Activated CD4-positive, alpha-beta T cell treated with anti-CD3 and anti-CD28 coated beads, Interleukin-2, amount 50 U/mL, for 4 hours (primary cell): Measurements from ENCODE around the gene PRKD2.
"Not testable (repeated sequence)": the region's sequence is repeated elsewhere in the genome, so short reads cannot be mapped to it uniquely, and the experiment has no call there.

Experiments used
- DNase-seq, 2 experiments: peaks; one replicate each; pipeline ENCODE4 v3.0.0-alpha.2; 2020

Gene PRKD2

DNA sequence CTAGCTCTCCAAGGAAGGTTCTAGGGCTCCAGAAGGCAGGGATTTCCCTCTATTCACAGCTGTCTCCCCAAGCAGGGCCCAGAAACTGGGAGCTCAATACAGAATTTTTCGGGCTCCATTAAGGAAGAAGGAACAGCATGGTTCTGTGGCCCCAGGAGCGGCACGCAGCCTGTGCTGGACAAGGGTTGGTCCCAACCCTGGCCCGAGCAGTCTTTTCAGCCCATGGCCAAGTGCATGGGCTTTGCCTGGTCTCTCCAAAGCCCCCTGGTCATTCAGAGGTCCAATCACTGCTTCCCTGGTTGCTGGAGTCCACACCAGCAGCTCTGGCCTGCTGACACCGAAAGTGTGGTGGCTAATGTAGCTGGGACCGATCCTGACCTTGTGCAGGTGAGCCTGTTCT is 6.6 kb upstream of the PRKD2 start:
- DNase-seq, result no peak

DNA sequence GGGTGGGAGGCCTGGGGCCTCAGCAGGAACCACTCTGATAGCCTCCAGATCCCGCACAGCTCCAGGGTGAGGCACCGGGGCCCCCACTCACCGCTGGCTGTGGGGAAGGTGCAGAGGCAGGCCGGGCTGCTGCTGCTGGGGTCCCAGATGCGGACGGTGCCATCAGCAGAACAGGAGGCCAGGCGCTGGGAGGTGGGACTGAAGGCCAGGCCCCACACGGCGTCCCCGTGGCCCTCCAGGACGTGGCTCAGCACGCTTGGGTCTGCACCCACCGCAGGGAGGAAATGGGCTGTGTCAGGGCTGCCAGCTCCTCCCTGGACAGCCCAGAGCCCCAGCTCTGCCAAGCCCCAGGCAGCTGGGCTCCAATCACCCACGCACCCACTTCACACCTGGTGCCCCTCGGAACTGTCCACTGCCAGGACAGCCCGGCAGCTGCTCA is 6.1 kb upstream of the PRKD2 start:
- no peak for DNase-seq

DNA sequence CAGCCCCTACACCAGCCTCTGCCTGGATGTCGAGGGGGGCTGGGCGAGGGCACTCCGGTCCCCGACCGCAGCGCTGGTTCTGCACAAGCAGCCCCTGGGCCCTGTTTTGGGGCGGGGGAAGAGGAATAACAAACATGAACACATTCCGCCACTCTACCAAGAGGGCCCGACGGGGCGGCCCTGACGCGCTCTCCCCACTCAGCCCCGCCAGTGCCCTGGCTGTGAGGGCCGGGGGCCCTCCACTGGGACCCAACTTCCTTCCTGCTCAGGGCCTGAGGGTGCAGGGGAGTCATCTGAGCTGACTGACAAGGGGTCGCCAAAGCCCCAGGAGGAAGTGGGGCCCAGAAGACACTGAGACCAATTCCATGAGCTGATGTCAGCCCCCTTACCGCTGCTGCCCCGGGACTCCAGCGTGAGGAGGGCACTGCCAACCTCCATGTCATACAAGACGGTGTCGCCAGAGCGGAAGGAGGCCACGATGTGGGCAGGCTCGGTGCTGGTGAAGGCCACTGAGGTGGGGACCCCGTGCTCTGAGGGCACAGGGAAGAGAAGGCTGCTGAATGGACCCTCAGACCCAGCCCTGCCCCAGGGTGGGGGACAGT is 5.6 kb upstream of the PRKD2 start:
- no peak for DNase-seq

DNA sequence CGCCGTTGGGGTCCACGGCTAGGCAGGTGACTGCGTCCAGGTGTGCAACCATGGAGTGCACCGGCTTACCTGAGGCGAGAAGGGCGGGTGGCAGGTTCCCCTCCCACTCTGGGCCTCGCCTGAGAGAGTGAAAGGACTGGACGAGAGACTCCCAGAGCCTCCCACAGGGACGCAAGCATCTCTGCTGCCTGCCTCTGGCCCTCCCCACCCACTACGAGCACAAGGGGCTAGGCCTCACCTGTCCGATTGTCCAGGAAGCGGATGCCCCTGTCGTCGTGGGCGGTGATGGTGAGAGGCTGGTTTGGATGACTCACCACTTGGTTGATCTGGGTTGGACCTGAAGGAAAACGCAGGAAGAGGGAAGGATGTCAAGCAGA is 5.1 kb upstream of the PRKD2 start:
- no peak for DNase-seq

DNA sequence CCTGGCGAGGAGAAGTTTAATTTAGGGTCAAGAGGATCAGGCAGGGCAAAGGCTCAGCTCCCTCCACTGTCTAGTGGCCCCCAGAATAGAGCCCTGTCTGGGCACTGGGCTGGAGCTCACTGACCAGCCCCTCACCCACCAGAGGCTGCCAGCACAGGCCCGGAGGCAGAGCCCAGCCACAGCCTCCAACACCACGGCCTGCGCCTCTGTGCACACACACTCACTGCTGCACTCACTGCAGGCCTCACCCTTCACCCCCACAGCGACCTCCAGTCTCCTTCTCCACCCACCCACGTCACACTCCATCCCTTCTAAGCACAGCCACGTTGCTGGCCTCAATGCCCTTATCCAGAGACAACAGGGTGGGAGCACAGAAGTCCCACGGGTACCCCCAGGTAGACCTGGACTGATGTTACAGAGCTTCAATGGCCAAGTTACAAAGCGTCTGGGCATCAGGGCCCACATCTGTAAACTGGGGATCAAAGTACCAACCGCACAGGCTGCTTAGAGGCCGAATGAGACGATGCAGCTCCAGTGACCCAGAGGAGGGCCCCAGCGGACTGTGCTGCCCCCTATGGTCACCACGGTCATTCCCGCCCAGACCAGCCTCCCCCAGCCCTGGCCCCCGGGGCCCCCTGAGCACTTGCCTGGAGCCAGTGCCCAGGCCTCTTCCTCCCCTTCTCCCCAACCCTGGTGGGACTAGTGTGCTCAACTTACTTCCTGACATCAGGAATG is 4.5 kb upstream of the PRKD2 start:
- no peak for DNase-seq

DNA sequence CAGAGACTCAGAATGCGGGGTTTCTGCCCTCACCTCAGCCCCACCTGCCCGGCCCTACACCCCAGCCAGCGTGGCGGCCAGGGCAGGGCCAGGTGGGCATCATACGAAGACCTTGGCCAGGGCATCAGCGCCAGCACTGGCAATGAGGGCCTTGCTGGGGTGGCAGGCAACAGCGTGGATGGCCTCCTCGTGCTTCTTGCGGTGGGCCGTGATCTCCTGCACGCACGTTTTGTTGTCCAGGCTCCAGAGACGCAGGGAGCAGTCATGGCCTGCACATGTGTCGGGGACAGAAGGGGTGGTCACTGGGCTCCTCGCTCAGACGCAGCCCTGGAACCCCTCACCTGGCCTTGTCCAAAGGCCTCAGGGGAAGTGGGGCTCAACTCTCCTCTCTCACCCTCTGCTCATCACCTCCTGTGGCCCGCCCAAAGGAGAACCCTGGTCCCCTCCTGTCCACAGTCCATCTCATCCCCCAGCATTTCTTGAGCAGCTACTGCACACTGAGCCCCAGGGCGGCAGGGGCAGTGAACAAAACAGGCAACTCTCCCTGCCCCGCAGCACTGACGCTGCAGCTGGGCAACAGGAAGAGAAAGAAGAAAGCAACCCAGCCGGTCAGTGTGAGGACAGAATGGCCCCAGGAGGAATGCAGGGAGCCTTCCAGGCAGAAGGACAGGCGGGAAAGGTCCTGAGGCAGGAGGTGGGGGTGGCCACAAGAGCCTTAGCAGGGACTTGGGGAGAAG is 3.8 kb upstream of the PRKD2 start:
- no peak for DNase-seq

- no peak for DNase-seq
These were observed 3.0 kb upstream of the PRKD2 start for GRCh38 chr19:46719629-46720502.

GRCh38 chr19:46718934-46719622 is 2.2 kb upstream of the PRKD2 start:
- DNase-seq, result no peak

DNA sequence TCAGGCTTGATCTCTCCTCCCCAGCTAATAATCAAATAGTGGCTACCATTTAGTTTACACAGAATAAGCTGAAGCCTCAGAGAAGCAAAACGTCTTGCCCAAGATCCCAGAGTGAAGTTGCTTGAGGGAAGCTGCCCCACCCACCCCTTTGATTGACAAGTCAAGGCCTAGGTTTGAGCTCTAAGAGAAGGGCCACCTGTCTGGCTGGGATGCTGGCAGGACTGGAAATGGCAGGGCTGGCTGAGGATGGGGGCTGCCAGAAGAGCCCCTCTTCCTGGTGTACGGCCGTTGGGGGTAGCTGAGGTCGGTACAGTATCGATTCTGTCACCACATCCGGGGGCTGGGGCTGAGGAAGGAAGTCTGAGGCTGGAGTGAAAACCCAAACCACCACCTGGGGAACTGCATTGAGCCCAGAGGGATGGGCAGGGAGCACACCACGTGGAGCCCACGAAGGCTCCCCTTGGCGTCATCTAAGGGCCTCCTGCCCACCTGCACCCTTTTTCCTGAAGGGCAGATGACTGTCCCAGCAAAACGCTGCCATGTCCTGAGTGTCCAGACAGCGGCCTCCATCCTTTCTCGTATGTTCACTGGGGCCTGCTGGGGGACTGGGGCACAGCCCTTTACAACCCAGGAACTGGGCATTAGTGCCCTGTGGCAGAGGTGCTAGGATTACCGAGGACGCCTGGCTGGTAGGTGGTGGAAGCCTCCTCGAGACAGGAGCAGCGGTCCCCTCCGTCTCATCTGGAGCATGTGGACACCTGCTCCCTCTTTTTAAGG is 1.4 kb upstream of the PRKD2 start:
- peak in 1 of 2 experiments; percentile 29 for DNase-seq

GRCh38 chr19:46717716-46718143 is 816 bp upstream of the PRKD2 start:
- no peak for DNase-seq

DNA sequence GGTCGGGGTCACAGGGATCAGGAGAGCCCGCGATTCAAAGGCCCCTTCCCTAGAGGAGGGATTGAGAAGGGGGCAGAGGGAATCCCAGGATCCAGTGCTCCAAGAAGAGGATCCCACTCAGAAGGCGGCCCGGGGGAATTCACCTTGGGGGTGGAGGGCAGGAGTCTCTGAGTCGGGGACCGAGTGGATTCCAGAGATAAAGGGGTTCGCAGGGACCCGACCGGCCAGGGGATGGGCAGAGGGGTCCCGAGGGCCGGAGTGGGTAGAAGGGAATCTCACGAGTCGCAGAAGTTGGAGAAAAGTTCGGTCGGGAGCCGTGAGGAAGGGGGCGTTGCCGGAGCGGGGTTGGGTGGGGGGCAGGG is 261 bp downstream of the PRKD2 start:
- no peak for DNase-seq

- DNase-seq, result no peak
These were observed 791 bp downstream of the PRKD2 start for GRCh38 chr19:46715975-46716671.

DNA sequence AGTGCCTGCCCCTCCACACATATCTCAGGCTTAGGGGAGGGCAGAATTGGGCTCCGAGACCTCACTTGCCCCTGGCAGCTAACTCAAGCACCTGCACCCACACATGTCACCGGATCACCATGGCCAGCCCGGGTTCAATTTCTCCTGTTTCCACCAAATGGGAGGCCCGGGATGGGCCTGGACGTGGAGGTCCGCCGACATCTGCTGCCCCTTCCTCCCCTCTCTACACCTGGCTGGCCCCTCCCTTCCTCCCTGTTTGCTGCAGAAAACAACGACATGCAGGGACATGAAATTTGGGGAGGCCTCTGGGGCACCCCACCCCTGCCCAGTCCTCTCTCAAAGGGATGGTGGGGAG is 1.3 kb downstream of the PRKD2 start:
- no peak for DNase-seq

DNA sequence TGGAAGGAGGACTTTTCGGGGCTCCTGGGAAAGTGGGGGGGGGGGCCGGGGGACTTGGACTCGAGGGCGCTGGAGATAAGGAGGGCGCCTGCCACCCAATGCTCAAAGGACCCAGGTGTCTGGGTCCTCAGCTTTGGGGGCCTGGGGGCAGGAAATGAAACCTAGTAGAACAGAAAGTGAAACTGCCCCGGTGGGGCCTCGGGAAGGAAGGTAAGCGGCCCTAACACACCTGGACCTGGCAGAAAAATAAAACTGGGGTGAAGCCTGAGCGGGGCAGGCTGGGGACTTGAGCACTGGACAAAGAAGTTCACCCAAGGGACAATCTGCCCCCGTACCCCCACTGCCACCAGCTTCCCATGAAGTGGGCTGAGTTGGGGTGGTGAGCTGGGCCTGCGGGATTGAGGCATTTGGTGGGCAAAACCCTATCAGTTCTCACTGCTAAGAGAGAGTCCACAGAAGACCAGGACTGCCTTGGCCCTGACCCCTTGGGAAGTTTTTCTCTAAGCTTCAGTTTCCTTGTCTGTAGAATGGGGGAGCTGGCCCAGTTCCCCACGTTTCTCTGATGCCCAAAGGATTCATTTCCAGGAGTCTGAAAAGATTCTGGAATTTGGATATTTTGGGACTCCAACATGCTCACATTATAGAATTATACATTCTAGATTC is 2.3 kb downstream of the PRKD2 start:
- peak; percentile 58 to 63 for DNase-seq

DNA sequence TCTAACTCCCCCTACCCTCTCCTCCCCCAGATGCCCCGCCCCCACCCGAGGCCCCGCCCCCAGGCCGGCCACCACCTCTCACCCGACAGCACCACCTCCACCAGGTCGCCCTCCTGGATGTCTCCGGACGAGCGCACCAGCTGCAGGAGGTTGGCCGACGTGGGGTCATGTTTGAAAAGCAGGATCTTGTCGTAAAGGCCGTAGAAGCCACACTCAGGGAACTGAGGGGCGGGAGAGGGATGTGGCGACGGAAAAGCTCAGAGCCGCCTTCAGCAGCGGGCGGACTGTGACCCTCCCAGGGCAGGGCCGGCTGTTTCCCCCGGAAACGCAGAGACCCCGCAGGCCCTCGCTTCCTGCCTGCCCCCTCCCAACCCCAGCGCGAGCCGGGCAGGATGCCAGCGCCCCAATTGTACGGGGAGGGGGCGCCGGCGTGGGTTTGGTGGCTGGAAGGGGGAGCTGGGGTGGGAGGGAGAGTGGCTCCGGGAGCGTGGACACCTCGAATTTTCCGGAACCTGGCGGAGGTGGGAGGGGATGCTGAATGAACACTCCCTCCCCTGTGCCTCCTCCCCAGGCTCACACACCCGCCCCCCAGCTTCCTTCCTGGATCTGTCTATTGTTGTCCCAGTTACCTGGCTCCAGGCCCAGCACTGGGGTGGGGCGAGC is 3.0 kb downstream of the PRKD2 start:
- DNase-seq, result peak; percentile 72

DNA sequence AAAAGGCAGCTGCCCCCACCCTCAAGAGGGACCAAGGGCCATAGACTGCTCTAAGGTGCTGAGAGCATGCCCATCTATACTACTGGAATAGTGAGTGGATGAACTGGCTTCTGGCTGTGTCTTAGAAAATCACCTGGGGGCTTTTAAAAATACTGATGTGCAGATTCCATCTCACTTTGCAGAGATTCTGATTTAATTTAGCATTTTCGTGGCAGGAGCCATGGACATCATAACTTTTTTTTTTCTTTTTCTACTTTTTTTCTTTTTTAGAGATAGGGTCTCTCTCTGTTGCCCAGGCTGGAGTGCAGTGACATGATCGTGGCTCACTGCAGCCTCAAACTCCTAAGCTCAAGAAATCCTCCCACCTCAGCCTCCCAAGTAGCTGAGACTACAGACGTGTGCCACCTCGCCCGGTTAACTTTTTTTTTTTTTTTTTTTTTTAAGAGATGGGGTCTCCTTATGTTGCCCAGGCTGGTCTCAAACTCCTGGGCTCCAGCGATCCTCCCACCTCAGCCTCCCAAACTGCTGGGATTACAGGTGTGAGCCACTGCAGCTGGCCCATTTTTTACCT is 4.1 kb downstream of the PRKD2 start:
- not testable (repeated sequence) for DNase-seq

GRCh38 chr19:46710687-46711086 is 6.2 kb downstream of the PRKD2 start:
- no peak for DNase-seq

DNA sequence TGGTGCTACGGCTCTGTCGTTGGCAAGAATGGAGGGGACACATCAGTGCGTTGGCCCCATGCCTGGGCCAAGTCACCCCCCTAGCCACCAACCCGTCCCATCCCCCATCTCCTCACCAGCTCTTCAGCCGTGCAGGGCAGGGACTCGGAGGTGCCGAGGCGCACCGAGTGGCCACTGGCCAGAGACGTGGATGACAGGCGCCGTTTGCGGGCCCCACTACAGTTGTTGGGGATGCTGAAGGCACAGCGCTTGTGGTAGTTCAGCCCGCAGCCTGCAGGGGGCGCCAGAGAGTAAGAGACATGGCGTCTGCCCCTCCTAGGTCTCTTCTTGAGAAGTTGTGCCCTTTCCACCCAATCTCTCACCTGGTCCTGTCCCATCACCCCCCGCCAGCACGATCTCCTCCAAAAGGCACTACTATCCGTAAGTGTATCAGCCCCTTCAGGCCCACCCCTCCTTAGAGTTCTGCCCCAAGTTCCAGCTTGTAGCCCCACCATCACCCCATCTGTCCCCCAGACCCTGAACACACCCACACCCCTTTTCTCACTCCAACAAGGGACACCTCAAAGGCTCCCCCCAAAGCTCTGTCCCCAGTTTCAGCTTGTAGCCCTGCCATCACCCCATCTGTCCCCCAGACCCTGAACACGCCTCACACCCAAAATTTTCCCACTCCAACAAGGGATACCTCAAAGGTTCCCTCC is 12.4 kb downstream of the PRKD2 start:
- peak; percentile 86 to 92 for DNase-seq

- no peak for DNase-seq
These were observed 16.2 kb downstream of the PRKD2 start for GRCh38 chr19:46700704-46701103.
